Neural progenitor cell (in vitro differentiated cells): ENCODE results near the gene CIB2. TPM values are rescaled to one million over a fixed set of nuclear protein-coding genes. Genes with fewer than 3 reads are reported as not detected.

Experiments used
- DNase-seq: peaks from one replicate; pipeline ENCODE4 v3.0.0-alpha.2; 2016; ENCODE audit warnings: low spot score
- H2AFZ ChIP-seq: fragments of 200-600 bp; sonication (generic); replicated peaks from 2 replicates; pipeline ENCODE4 v1.6.1; 2016; ENCODE audit warnings: antibody characterized with exemption
- H3F3A ChIP-seq: fragments of 200-600 bp; sonication (generic); 2 replicates; pipeline ENCODE4 v1.6.1; 2016; ENCODE audit warnings: antibody characterized with exemption, low read depth
- H3K27ac ChIP-seq: fragments of 200-600 bp; sonication (generic); 2 replicates; pipeline ENCODE4 v1.5.1; 2016; ENCODE audit warnings: mild to moderate bottlenecking
- H3K27me3 ChIP-seq: fragments of 200-600 bp; sonication (generic); 2 replicates; pipeline ENCODE4 v1.6.1; 2016; ENCODE audit warnings: mild to moderate bottlenecking, moderate library complexity
- H3K36me3 ChIP-seq: fragments of 200-600 bp; sonication (generic); 2 replicates; pipeline ENCODE4 v1.5.1; 2016
- H3K4me1 ChIP-seq: fragments of 200-600 bp; sonication (generic); 2 replicates; pipeline ENCODE4 v1.6.1; 2016; ENCODE audit warnings: mixed run types
- H3K4me2 ChIP-seq: fragments of 200-600 bp; sonication (generic); 2 replicates; pipeline ENCODE4 v1.6.1; 2016
- H3K4me3 ChIP-seq: fragments of 200-600 bp; sonication (generic); 2 replicates; pipeline ENCODE4 v1.5.1; 2016
- H3K79me2 ChIP-seq: fragments of 200-600 bp; sonication (generic); 2 replicates; pipeline ENCODE4 v1.6.1; 2016; ENCODE audit warnings: low read depth
- H3K9ac ChIP-seq: fragments of 200-600 bp; sonication (generic); 2 replicates; pipeline ENCODE4 v1.6.1; 2016
- H3K9me3 ChIP-seq: fragments of 200-600 bp; sonication (generic); 2 replicates; pipeline ENCODE4 v1.5.1; 2016; ENCODE audit warnings: low read depth
- H4K20me1 ChIP-seq: fragments of 200-600 bp; sonication (generic); 2 replicates; pipeline ENCODE4 v1.6.1; 2016; ENCODE audit warnings: low read depth
- H3K27ac Mint-ChIP-seq: 3 replicates; pipeline ENCODE4 v1.8.0; 2021; ENCODE audit warnings: mixed read lengths
- H3K27me3 Mint-ChIP-seq: 2 replicates; pipeline ENCODE4 v1.8.0; 2022; ENCODE audit warnings: low read depth, mild to moderate bottlenecking, inconsistent platforms, moderate library complexity, mixed read lengths; ENCODE audit not compliant: insufficient read depth
- H3K36me3 Mint-ChIP-seq: 3 replicates; pipeline ENCODE4 v1.8.0; 2021; ENCODE audit warnings: mixed read lengths
- H3K4me1 Mint-ChIP-seq: 3 replicates; pipeline ENCODE4 v1.8.0; 2021; ENCODE audit warnings: mixed read lengths
- H3K4me3 Mint-ChIP-seq: 3 replicates; pipeline ENCODE4 v1.8.0; 2021; ENCODE audit warnings: mild to moderate bottlenecking, moderate library complexity, mixed read lengths
- H3K9me3 Mint-ChIP-seq: 3 replicates; pipeline ENCODE4 v1.8.0; 2020; ENCODE audit warnings: mixed read lengths
- EZH2 ChIP-seq: fragments of 200-600 bp; sonication (generic); IDR thresholded peaks from 2 replicates; pipeline ENCODE4 v1.6.1; 2017; ENCODE audit warnings: antibody characterized with exemption, mild to moderate bottlenecking, moderate library complexity
- EZH2phosphoT487 ChIP-seq: fragments of 200-600 bp; sonication (generic); IDR thresholded peaks from 2 replicates; pipeline ENCODE4 v1.6.1; 2017; ENCODE audit warnings: antibody characterized with exemption
- total RNA-seq: library from RNA; depleted of rRNA; stranded (reverse); fragments of >200 nt; gene quantifications from 2 replicates; pipeline ENCODE4 v1.2.3, GENCODE V29; 2015; ENCODE audit warnings: low replicate concordance
- TF ChIP-seq, protein P1 (sequence below): fragments of 200-600 bp; sonication (generic); IDR thresholded peaks from 2 replicates; pipeline ENCODE4 v1.5.1; 2017; ENCODE audit warnings: antibody characterized with exemption, mild to moderate bottlenecking

Gene CIB2
- total RNA-seq, 1 donor from 2014 or later: 40.6 TPM

DNA sequence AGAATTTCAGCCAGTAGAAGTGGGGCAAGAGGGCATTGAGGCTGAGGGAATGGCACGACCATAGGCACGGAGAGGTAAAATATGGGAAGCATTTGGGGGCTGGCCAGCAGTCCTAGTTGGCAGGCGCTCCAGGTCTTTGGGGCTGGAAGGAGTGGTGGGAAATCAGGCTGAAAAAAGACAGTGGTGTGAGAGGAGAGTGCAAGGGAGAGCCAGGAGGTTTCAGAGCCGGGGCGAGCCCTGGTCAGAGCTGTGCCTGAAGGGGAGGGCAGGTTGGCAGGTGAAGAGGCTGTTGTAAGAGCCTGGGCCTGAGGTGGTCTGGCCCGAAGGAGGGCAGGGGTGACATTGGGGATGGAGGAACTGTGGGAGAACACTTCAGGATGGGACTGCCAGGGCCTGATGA, 16.3 kb upstream of the CIB2 start:
- no peak overlapping the region for H3K9ac ChIP-seq
- H3K9me3 Mint-ChIP-seq: no peaks in the 10 kb centered on the region
- peaks cover 9% of the 10 kb centered on the region for H4K20me1 ChIP-seq

DNA sequence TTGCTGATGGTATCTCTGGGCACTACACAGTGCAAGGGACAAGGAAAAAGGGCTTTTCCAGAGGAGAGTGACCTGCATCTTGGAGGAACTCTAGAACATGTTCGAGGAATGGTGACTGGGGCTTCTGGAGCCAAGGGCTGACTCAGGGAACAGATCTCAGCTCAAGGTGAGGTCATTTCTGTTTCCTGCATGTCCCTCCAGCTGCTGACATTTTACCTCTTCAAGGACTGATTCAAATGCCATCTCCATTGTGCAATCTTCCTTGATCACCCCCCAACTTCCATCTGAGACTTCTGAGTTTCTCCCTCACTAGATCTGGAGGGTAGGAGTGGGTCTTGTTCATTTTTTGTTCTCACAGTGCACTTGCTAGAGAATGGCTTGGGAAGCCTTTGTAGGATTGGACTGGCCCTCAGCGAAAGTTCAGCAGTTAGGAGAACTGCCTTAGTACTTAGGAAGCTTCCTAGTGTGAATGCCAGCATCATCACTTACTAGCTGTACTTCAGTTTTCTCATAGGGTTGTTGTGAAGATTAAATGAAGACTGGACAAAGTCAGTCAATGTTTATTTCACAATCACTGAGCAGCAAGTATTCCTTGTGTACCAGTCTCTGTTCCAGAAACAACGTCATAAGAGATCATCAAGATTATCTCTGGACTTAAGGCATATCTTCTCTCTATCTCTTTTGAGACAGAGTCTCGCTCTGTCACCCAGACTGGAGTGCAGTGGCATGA, 15.3 kb upstream of the CIB2 start:
- no peaks in the 10 kb centered on the region for H3K9me3 ChIP-seq
- H3F3A ChIP-seq: peaks cover 8% of the 10 kb centered on the region
- Mint-ChIP-seq H3K27ac (no peak overlapping the region), H3K36me3 (peaks cover 2% of the 10 kb centered on the region), H3K4me3 (no peak overlapping the region), H3K27me3 (peaks cover 2% of the 10 kb centered on the region), H3K4me1 (peaks cover 23% of the 10 kb centered on the region), H3K9me3 (no peaks in the 10 kb centered on the region)
- peaks cover 9% of the 10 kb centered on the region for H4K20me1 ChIP-seq
- TF ChIP-seq, protein P1, sequence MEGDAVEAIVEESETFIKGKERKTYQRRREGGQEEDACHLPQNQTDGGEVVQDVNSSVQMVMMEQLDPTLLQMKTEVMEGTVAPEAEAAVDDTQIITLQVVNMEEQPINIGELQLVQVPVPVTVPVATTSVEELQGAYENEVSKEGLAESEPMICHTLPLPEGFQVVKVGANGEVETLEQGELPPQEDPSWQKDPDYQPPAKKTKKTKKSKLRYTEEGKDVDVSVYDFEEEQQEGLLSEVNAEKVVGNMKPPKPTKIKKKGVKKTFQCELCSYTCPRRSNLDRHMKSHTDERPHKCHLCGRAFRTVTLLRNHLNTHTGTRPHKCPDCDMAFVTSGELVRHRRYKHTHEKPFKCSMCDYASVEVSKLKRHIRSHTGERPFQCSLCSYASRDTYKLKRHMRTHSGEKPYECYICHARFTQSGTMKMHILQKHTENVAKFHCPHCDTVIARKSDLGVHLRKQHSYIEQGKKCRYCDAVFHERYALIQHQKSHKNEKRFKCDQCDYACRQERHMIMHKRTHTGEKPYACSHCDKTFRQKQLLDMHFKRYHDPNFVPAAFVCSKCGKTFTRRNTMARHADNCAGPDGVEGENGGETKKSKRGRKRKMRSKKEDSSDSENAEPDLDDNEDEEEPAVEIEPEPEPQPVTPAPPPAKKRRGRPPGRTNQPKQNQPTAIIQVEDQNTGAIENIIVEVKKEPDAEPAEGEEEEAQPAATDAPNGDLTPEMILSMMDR: no peak
- no peak for TF ChIP-seq EZH2phosphoT487
- no peak for TF ChIP-seq EZH2
- no peak overlapping the region for H3K4me3 ChIP-seq
- peaks cover 19% of the 10 kb centered on the region for H3K27me3 ChIP-seq
- H3K36me3 ChIP-seq: no peaks in the 10 kb centered on the region
- no peaks in the 10 kb centered on the region for H3K4me1 ChIP-seq
- no peak overlapping the region for H3K4me2 ChIP-seq
- no peak overlapping the region for H3K27ac ChIP-seq
- H2AFZ ChIP-seq: no peak overlapping the region
- DNase-seq: no peak
- H3K79me2 ChIP-seq: no peaks in the 10 kb centered on the region
- no peak overlapping the region for H3K9ac ChIP-seq

More for the DNA sequence above, 16.3 kb upstream of the CIB2 start:
- H3K27ac Mint-ChIP-seq: no peak overlapping the region
- Histone ChIP-seq H3F3A (peaks cover 8% of the 10 kb centered on the region), H3K4me3 (no peak overlapping the region), H3K27ac (no peak overlapping the region), H2AFZ (no peak overlapping the region), H3K79me2 (no peaks in the 10 kb centered on the region), H3K27me3 (peaks cover 19% of the 10 kb centered on the region), H3K9me3 (no peaks in the 10 kb centered on the region), H3K4me1 (no peaks in the 10 kb centered on the region), H3K36me3 (no peaks in the 10 kb centered on the region), H3K4me2 (no peak overlapping the region)
- peaks cover 23% of the 10 kb centered on the region for H3K4me1 Mint-ChIP-seq
- peaks cover 2% of the 10 kb centered on the region for H3K36me3 Mint-ChIP-seq
- DNase-seq: no peak
- TF ChIP-seq, protein P1: no peak
- TF ChIP-seq EZH2: no peak
- no peak for TF ChIP-seq EZH2phosphoT487
- peak overlapping the region; percentile 73 for H3K4me3 Mint-ChIP-seq
- peaks cover 2% of the 10 kb centered on the region for H3K27me3 Mint-ChIP-seq

DNA sequence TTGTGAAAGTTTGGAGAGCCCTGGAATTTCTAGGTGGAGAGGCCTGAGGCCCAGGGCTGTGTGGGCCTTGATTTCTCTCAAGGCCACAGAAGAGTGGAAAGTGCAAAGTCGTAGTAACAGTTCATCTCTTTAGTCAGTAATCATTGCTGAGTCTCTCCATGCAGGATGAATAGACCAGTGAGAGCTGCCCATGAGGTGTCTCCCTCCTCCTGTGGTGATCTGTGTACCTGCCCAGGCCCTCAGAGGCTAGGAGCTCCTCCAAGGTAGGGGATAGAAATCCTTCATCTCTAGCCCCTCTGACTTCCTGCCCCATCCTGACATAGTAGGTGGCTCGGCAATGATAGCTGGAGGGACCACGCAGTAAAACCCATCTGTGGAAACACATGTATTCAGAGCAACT, 11.1 kb upstream of the CIB2 start:
- Mint-ChIP-seq H3K27ac (no peak overlapping the region), H3K36me3 (no peaks in the 10 kb centered on the region), H3K4me3 (no peak overlapping the region), H3K4me1 (peaks cover 2% of the 10 kb centered on the region), H3K9me3 (no peaks in the 10 kb centered on the region), H3K27me3 (peaks cover 2% of the 10 kb centered on the region)
- H3K4me2 ChIP-seq: no peak overlapping the region
- TF ChIP-seq EZH2 (no peak), EZH2phosphoT487 (no peak)
- TF ChIP-seq, protein P1: no peak
- no peak overlapping the region for H3K27ac ChIP-seq
- no peaks in the 10 kb centered on the region for H4K20me1 ChIP-seq
- H3K4me3 ChIP-seq: no peak overlapping the region
- no peaks in the 10 kb centered on the region for H3K36me3 ChIP-seq
- H3K9ac ChIP-seq: no peak overlapping the region
- no peak for DNase-seq
- H2AFZ ChIP-seq: no peak overlapping the region
- H3F3A ChIP-seq: no peaks in the 10 kb centered on the region
- no peaks in the 10 kb centered on the region for H3K27me3 ChIP-seq
- H3K79me2 ChIP-seq: no peaks in the 10 kb centered on the region
- no peaks in the 10 kb centered on the region for H3K9me3 ChIP-seq
- no peaks in the 10 kb centered on the region for H3K4me1 ChIP-seq
